K562 (cell line): ENCODE measurements around the gene PAX8. TPM values are rescaled to one million over a fixed set of nuclear protein-coding genes. Genes with fewer than 3 reads are reported as not detected.

Experiments used
- CBFA2T3 ChIP-seq: fragments of 450-650 bp; IDR thresholded peaks from 2 replicates; pipeline ENCODE4 v1.6.1; 2017
- ETV6 ChIP-seq, 3 experiments: fragments of 150-350 bp in 1 of 3; sonication (generic) in 1 of 3; formaldehyde crosslinking in 1 of 3; IDR thresholded peaks; 2 replicates each; pipeline versions ENCODE4 v1.6.1 to v1.8.0; 2014 to 2022; ENCODE audit warnings: borderline replicate concordance in 2 of 3, low read depth in 2 of 3, antibody characterized with exemption in 1 of 3, low read length in 1 of 3, mild to moderate bottlenecking in 1 of 3, missing genetic modification reagents in 1 of 3
- JUN ChIP-seq, 2 experiments: sonication (generic) in 1 of 2; formaldehyde crosslinking in 1 of 2; IDR thresholded peaks; 2 replicates each; pipeline versions ENCODE4 v1.6.1 to v1.8.0; 2012 to 2022; ENCODE audit warnings: borderline replicate concordance in 2 of 2, mild to moderate bottlenecking in 2 of 2, improper control_type of control experiment in 1 of 2, low read depth in 1 of 2, low read length in 1 of 2, missing genetic modification reagents in 1 of 2
- MYBL2 ChIP-seq, 2 experiments: fragments of 450-650 bp in 1 of 2; sonication (generic) in 1 of 2; formaldehyde crosslinking in 1 of 2; IDR thresholded peaks; 2 replicates each; pipeline versions ENCODE4 v1.6.1 to v1.8.1; 2017 to 2022; ENCODE audit warnings: borderline replicate concordance in 1 of 2, inconsistent platforms in 1 of 2, low read depth in 1 of 2, mild to moderate bottlenecking in 1 of 2, missing genetic modification reagents in 1 of 2, moderate library complexity in 1 of 2
- MYNN ChIP-seq, 2 experiments: sonication (generic); formaldehyde crosslinking in 1 of 2; IDR thresholded peaks; 2 replicates each; pipeline versions ENCODE4 v1.5.0 to v1.6.1; 2016 to 2020; ENCODE audit warnings: antibody characterized with exemption in 1 of 2, missing genetic modification reagents in 1 of 2
- RFX1 ChIP-seq: fragments of 450-650 bp; IDR thresholded peaks from 2 replicates; pipeline ENCODE4 v1.6.1; 2016; ENCODE audit warnings: mild to moderate bottlenecking, moderate library complexity
- TARDBP ChIP-seq: fragments of 450-650 bp; IDR thresholded peaks from 2 replicates; pipeline ENCODE4 v1.6.1; 2016
- TOE1 ChIP-seq, 2 experiments: fragments of 450-650 bp in 1 of 2; sonication (generic) in 1 of 2; formaldehyde crosslinking in 1 of 2; IDR thresholded peaks; 2 replicates each; pipeline versions ENCODE4 v1.7.1 to v1.8.0; 2016 to 2022; ENCODE audit warnings: borderline replicate concordance in 2 of 2, mild to moderate bottlenecking in 2 of 2, antibody characterized with exemption in 1 of 2, inconsistent platforms in 1 of 2, low read depth in 1 of 2, missing genetic modification reagents in 1 of 2, moderate library complexity in 1 of 2
- ZC3H11A ChIP-seq: IDR thresholded peaks from 2 replicates; pipeline ENCODE4 v1.6.1; 2012; ENCODE audit warnings: low read depth, low read length, improper control_type of control experiment
- ZNF644 ChIP-seq: fragments of 200-800 bp; sonication (Bioruptor generic); IDR thresholded peaks from 2 replicates; pipeline ENCODE4 v1.6.1; 2016; ENCODE audit warnings: low read depth, missing genetic modification characterization, missing compliant biosample characterization
- polyA plus RNA-seq, 8 experiments: library from polyadenylated mRNA; depleted of rRNA in 4 of 8; stranded (reverse) in 5 of 8; unstranded in 3 of 8; fragments of >200 nt; fragmentation: Nextera tagmentation in 2 of 8; fragmentation: Illumina TruSeq in 1 of 8; extraction: Ambion mirVana in 2 of 8; extraction: Trizol in 1 of 8; gene quantifications; 2 replicates each; pipeline versions ENCODE4 v1.2.1 to v1.2.3, GENCODE V29; 2011 to 2014; ENCODE audit warnings: inconsistent platforms in 1 of 8, missing spikeins in 1 of 8
- total RNA-seq, 7 experiments: library from RNA; depleted of rRNA in 6 of 7; stranded (reverse); fragments of >200 nt in 6 of 7; fragmentation: Illumina TruSeq in 2 of 7; extraction: Trizol in 2 of 7; gene quantifications; 2 replicates each; pipeline versions ENCODE4 v1.2.1 to v1.2.3, GENCODE V29; 2011 to 2021; ENCODE audit warnings: low replicate concordance in 1 of 7

Gene PAX8
- total and polyA plus RNA-seq, 9 of the 15 experiments (the other 6 are each of a cell fraction or from before 2014, with no cell fraction given), result 0.13 to 2.1 (median 0.51) TPM

- TF ChIP-seq TARDBP (no peak), MYNN (IDR thresholded peaks at IDR 0.05) (no peak), MYNN (CRISPR knock-in tag; IDR thresholded peaks at IDR 0.05) (no peak), RFX1 (no peak), ZNF644 (tag) (no peak), ZC3H11A (no peak), TOE1 (IDR thresholded peaks at IDR 0.05; ENCODE audit: borderline replicate concordance) (no peak), TOE1 (CRISPR knock-in tag; IDR thresholded peaks at IDR 0.05; ENCODE audit: borderline replicate concordance, low read depth) (no peak), JUN (IDR thresholded peaks at IDR 0.05; ENCODE audit: borderline replicate concordance, low read depth, low read length) (no peak), JUN (CRISPR knock-in tag; IDR thresholded peaks at IDR 0.05; ENCODE audit: borderline replicate concordance) (no peak), MYBL2 (IDR thresholded peaks at IDR 0.05; ENCODE audit: low read depth) (no peak), MYBL2 (CRISPR knock-in tag; IDR thresholded peaks at IDR 0.05; ENCODE audit: borderline replicate concordance) (no peak), CBFA2T3 (no peak), ETV6 (IDR thresholded peaks at IDR 0.05; ENCODE audit: borderline replicate concordance in 1 of 2, low read depth in 2 of 2, low read length in 1 of 2) (no peak), ETV6 (CRISPR knock-in tag; IDR thresholded peaks at IDR 0.05; ENCODE audit: borderline replicate concordance) (no peak)
These were observed 26.6 kb downstream of the PAX8 start (continued) for GRCh38 chr2:113252047-113252590.
